GM19438 (cell line): ENCODE results near the gene TSTD1.
A peak's percentile ranks its signal among the peaks of the same experiment; 100 is the strongest.
"Not testable (repeated sequence)": the region's sequence is repeated elsewhere in the genome, so short reads cannot be mapped to it uniquely, and the experiment has no call there.

ENCODE experiments used
- ATAC-seq: cut with Tn5 transposase; IDR thresholded peaks from one replicate; pipeline ENCODE4 v1.9.1; 2021; ENCODE audit warnings: low read depth; ENCODE audit not compliant: unreplicated experiment

The TSTD1 gene

DNA sequence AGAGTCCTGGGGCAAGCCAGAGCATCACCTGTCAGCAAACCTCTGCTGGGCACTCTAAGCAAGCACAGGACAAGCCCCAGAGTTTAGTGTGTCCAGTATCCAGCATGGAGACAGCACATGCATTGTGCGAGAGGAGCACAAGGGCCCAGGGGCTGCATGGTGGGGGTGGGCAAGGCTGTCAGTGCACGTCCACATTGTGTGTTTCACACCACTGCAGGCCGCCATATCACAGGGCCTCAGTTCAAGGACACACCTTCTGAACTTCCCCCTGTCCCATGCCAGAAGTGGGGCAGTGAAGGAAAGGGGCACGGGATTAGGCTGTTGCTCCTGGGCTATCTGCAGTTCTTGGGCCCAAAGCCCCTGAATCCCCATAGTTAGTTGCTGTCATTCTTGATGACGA, 782 bp upstream of the TSTD1 start:
- no peak for ATAC-seq

GRCh38 chr1:161039154-161039545, 386 bp upstream of the TSTD1 start:
- no peak for ATAC-seq

- no peak for ATAC-seq
Observed at GRCh38 chr1:161037661-161038522, 872 bp downstream of the TSTD1 start.

GRCh38 chr1:161033751-161034150, 5.0 kb downstream of the TSTD1 start:
- ATAC-seq: no peak

DNA sequence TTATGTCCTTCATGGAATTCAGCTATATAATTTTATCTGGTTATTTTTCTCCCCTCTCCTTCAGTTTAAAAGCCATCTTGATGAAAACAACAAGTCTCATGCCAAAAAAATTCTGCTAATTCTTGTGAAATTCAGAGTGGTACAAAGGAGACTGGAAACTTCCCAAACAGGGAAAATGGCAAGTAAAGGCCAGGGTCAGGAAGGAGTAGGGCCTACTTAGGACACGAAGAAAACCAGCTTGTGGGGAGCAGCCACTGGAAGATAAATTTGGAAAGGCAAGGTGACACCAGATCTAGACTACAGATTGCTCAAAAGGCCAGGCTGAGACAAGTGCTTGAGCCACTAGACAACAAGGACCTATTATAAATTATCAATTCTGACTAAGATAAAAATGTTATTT, 6.4 kb downstream of the TSTD1 start:
- ATAC-seq: no peak

- no peak for ATAC-seq
Observed at GRCh38 chr1:161031874-161032273, 6.9 kb downstream of the TSTD1 start.

DNA sequence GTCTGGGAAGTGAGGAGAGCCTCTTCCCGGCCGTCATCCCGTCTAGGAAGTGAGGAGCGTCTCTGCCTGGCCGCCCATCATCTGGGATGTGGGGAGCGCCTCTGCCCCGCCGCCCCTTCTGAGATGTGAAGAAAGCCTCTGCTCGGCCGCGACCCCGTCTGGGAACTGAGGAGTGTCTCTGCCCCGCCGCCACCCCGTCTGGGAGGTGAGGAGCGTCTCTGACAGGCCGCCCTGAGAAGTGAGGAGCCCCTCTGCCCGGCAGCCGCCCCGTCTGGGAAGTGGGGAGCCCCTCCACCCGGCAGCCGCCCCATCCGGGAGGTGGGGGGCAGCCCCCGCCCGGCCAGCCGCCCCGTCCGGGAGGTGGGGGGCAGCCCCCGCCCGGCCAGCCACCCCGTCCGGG, 9.3 kb downstream of the TSTD1 start:
- ATAC-seq: not testable (repeated sequence)

GRCh38 chr1:161026954-161027353, 11.8 kb downstream of the TSTD1 start:
- ATAC-seq: not testable (repeated sequence)

- ATAC-seq: not testable (repeated sequence)
Observed at GRCh38 chr1:161022432-161022831, 16.3 kb downstream of the TSTD1 start.

- no peak for ATAC-seq
Observed at GRCh38 chr1:161021970-161022353, 16.8 kb downstream of the TSTD1 start.

GRCh38 chr1:161021165-161021969, 17.4 kb downstream of the TSTD1 start:
- peak; percentile 86 for ATAC-seq

GRCh38 chr1:161020509-161021164, 18.1 kb downstream of the TSTD1 start, which contains the start of gene F11R:
TSS of gene F11R (minus strand) at chr1:161021152. CDS start at chr1:161021073, 79 bp downstream.
- ATAC-seq: peak; percentile 45

DNA sequence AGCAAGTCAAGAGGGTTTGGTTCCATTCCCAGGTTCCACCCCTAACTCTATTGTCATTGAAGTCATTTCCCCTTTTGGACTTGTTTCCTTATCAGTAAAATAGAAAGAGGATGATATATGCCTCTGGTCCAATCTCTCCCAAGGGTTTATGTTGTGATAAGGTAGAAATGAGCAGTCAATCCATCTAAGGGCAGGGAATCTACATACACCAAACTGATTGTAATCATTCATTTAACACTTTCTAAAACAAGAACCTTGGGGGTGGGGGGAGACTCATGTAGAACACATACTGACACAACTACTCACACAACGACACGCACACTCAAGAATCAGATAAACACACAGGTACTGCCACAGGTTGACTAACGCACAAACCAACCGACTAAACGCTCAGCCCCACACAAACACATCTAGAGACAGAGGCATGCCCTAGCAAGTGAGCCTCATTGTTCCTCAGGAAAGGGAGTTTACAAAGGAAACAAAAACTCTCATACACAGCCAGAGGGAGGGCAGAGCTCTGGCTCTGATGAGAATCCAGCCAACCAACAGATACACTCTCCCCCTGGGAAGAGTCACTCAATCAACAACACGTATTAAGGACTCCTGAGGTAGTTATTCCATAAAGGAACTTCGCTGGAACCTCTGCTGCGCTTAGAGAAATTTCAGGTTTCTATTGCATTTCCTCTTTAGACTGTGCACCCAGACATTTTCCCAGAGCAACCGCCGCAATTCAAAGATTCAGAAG, 18.8 kb downstream of the TSTD1 start:
- no peak for ATAC-seq

GRCh38 chr1:161019111-161019660, 19.6 kb downstream of the TSTD1 start:
- not testable (repeated sequence) for ATAC-seq

DNA sequence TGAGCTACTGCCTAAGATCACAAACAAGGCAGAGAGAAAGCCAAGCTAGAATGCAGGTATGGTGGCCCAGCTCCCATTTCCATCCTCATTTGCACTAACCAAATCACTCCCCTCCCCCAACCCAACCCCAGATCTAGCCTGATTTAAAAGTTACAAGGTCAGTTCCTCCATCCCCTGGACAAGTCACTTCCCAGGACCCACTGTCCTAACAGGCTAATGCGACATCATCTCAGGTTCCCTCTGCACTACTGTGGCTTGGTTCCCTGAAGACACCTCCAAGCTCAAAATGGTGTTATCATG, 20.2 kb downstream of the TSTD1 start:
- no peak for ATAC-seq

DNA sequence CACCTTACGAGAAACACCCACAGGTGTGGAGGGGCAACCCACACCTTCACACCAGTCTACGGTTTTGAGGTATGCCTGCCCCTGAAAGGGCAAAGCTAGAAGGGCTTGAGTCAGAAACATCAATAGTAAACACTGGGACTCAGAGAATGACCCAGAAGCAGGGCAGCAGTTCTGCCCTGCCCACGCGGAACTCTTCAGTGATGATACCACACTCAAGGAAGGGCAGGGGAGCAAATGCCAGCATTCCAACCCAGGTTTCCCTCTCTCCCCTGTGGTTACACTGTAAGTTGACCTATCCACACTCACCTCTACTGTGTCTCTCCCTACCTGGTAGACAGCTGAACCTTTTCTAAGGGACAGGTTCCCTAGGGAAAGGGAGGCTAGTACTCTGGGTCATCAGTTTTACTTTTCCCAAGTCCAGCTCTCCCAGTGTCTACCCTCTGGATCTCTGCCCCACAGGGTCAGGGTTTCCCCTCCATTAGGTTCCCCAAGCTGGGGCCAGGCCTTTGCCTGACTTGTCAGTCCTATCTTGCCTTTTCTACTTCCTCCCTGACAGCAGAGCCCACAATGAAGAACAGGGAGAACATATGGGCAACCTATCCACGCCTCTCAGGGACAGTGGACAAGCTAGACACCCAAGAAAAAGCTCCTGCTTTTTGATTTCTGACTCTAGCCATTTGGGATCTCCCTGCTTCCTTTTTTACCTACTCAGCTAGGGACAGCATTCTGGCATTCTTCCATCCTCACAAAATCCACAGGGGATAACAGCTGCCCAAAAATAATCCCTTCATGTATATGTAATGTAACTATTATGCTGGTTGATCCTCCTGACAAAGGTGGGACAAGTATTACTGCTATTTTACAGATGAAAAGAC, 20.8 kb downstream of the TSTD1 start:
- ATAC-seq: no peak

DNA sequence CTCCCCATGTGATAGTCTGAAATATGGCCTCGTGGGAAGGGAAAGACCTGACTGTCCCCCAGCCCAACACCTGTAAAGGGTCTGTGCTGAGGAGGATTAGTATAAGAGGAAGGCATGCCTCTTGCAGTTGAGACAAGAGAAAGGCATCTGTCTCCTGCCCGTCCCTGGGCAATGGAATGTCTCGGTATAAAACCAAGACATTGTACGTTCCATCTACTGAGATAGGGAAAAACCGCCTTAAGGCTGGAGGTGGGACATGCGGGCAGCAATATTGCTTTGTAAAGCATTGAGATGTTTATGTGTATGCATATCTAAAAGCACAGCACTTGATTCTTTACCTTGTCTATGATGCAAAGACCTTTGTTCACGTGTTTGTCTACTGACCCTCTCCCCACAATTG, 21.6 kb downstream of the TSTD1 start:
- not testable (repeated sequence) for ATAC-seq

DNA sequence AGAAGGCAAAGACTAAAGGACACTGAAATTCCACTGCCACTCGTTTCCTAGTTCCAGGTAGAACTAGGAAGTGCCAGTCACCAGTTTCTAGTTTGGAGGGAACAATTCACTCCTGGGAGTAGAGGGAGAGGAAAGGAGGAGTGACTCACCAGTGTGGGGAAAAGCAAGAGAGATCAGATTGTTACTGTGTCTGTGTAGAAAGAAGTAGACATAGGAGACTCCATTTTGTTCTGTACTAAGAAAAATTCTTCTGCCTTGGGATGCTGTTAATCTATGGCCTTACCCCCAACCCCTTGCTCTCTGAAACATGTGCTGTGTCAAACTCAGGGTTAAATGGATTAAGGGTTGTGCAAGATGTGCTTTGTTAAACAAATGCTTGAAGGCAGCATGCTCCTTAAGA, 22.1 kb downstream of the TSTD1 start:
- not testable (repeated sequence) for ATAC-seq

- ATAC-seq: peak; percentile 97
Observed at GRCh38 chr1:161013488-161014230, 25.1 kb downstream of the TSTD1 start.
